ENCODE measurements around the gene TFE3. TPM values are rescaled to one million over a fixed set of nuclear protein-coding genes. Genes with fewer than 3 reads are reported as not detected.
A peak's percentile ranks its signal among the peaks of the same experiment; 100 is the strongest.

The TFE3 gene
- total and polyA plus RNA-seq, 2 experiments from 2014 or later = 21.4 to 83.8 TPM

- TF ChIP-seq CTCF (conservative IDR thresholded peaks at IDR 0.05; ENCODE audit: low read depth in 2 of 2) (no peak), EZH2phosphoT487 (IDR thresholded peaks at IDR 0.05; ENCODE audit: unreplicated experiment) (no peak), EZH2 (IDR thresholded peaks at IDR 0.05; ENCODE audit: low read depth, unreplicated experiment) (no peak), CREB1 (CRISPR knock-in tag; IDR thresholded peaks at IDR 0.05; ENCODE audit: low read depth) (no peak), JUNB (IDR thresholded peaks at IDR 0.05; ENCODE audit: unreplicated experiment) (no peak), ZNF114 (CRISPR knock-in tag; IDR thresholded peaks at IDR 0.05) (no peak), REST (IDR thresholded peaks at IDR 0.05; ENCODE audit: unreplicated experiment) (no peak), ZNF331 (CRISPR knock-in tag; IDR thresholded peaks at IDR 0.05; ENCODE audit: low read depth) (no peak), STAT1 (IDR thresholded peaks at IDR 0.05; ENCODE audit: unreplicated experiment) (no peak), ETS1 (IDR thresholded peaks at IDR 0.05) (no peak)
Measured at GRCh38 chrX:49077941-49078340, 34.8 kb upstream of the TFE3 start (continued).

GRCh38 chrX:49075347-49075746 lies 32.2 kb upstream of the TFE3 start:
- DNase-seq (ENCODE audit: low spot score) (no peak), ATAC-seq (no peak)
- peaks cover 14% of the 10 kb centered on the region for H3K4me1 Mint-ChIP-seq
- Histone ChIP-seq H3F3A (replicated peaks; ENCODE audit: low read depth) (no peaks in the 10 kb centered on the region), H3K79me2 (replicated peaks; ENCODE audit: insufficient read depth) (peaks cover 4% of the 10 kb centered on the region; the same call in 1 of the 2 replicates), H2AFZ (no peak overlapping the region), H3K36me3 (ENCODE audit: insufficient read depth) (no peaks in the 10 kb centered on the region), H3K4me3 (no peak overlapping the region), H3K4me1 (ENCODE audit: insufficient read depth) (no peaks in the 10 kb centered on the region), H3K9me2 (ENCODE audit: insufficient read depth) (no peaks in the 10 kb centered on the region), H4K20me1 (replicated peaks; ENCODE audit: insufficient read depth) (no peaks in the 10 kb centered on the region), H3K4me2 (no peak overlapping the region), H3K27me3 (ENCODE audit: insufficient read depth) (no peaks in the 10 kb centered on the region), H3K27ac (ENCODE audit: low read depth) (no peak overlapping the region)
- H3K27ac Mint-ChIP-seq = no peak overlapping the region
- no peaks in the 10 kb centered on the region for H3K36me3 Mint-ChIP-seq (ENCODE audit: low read depth)
- no peak overlapping the region for H3K4me3 Mint-ChIP-seq
- peaks cover 13% of the 10 kb centered on the region for H3K27me3 Mint-ChIP-seq (ENCODE audit: insufficient read depth, low read depth, poor library complexity)
- no peaks in the 10 kb centered on the region; the same call in 1 of the 3 replicates for H3K9me3 Mint-ChIP-seq
- peak in 1 of 2 experiments; percentile 33; a peak in 2 of 4 replicates for TF ChIP-seq CTCF (conservative IDR thresholded peaks at IDR 0.05; ENCODE audit: low read depth in 2 of 2)

Measured in GM23338 (cell line).